PC-3 (cell line): Measurements from ENCODE around the gene ZC2HC1C. TPM values are rescaled to one million over a fixed set of nuclear protein-coding genes. Genes with fewer than 3 reads are reported as not detected.

Source experiments
- ATAC-seq: fragments of 200-7000 bp; cut with Tn5 transposase; 2 replicates; pipeline ENCODE4 v1.9.1; 2020; ENCODE audit warnings: mild to moderate bottlenecking, moderate library complexity
- BruUV-seq: library from RNA; stranded (reverse); fragments of 400-500 nt; replicated peaks from 2 replicates; lab custom pipeline; 2021; lab: Mats Ljungman, UMichigan
- CTCF ChIA-PET: fragments of 300-600 bp; sonication (Branson Sonifier 250); formaldehyde crosslinking; loops from one replicate; lab custom pipeline; 2022; ENCODE audit warnings: antibody characterized with exemption; lab: Charles Lee
- POLR2A ChIA-PET: fragments of 300-600 bp; sonication (Branson Sonifier 250); formaldehyde crosslinking; loops from one replicate; lab custom pipeline; 2022; ENCODE audit warnings: antibody characterized with exemption; ENCODE audit not compliant: unreplicated experiment; lab: Charles Lee
- DNase-seq: peaks from one replicate; pipeline ENCODE4 v3.0.0-alpha.2; 2015
- H2AFZ ChIP-seq: fragments of 300-600 bp; sonication (generic); 2 replicates; pipeline ENCODE4 v1.6.0; 2016; ENCODE audit warnings: antibody characterized with exemption, low read length
- H3F3A ChIP-seq: fragments of 300-600 bp; sonication (generic); one replicate; pipeline ENCODE4 v1.6.0; 2017; ENCODE audit warnings: antibody characterized with exemption, low read length, control low read depth, mild to moderate bottlenecking; ENCODE audit not compliant: unreplicated experiment
- H3K27ac ChIP-seq: fragments of 300-600 bp; sonication (generic); 2 replicates; pipeline ENCODE4 v1.5.1; 2016; ENCODE audit warnings: mild to moderate bottlenecking, low read length
- H3K27me3 ChIP-seq: fragments of 300-600 bp; sonication (generic); 2 replicates; pipeline ENCODE4 v1.6.1; 2016; ENCODE audit warnings: low read length, mixed read lengths
- H3K36me3 ChIP-seq: fragments of 300-600 bp; sonication (generic); 2 replicates; pipeline ENCODE4 v1.6.1; 2016; ENCODE audit warnings: low read depth, mixed run types, low read length, mixed read lengths
- H3K4me1 ChIP-seq: fragments of 300-600 bp; sonication (generic); 2 replicates; pipeline ENCODE4 v1.5.1; 2016; ENCODE audit warnings: low read length; ENCODE audit not compliant: insufficient read depth
- H3K4me2 ChIP-seq: fragments of 300-600 bp; sonication (generic); 2 replicates; pipeline ENCODE4 v1.6.0; 2016; ENCODE audit warnings: low read length
- H3K4me3 ChIP-seq: fragments of 300-600 bp; sonication (generic); 2 replicates; pipeline ENCODE4 v1.5.1; 2016; ENCODE audit warnings: mild to moderate bottlenecking, low read length, mixed read lengths
- H3K79me2 ChIP-seq: fragments of 300-600 bp; sonication (generic); 2 replicates; pipeline ENCODE4 v1.6.1; 2017; ENCODE audit warnings: low read length, mixed read lengths
- H3K9ac ChIP-seq: fragments of 300-600 bp; sonication (generic); 2 replicates; pipeline ENCODE4 v1.6.0; 2016; ENCODE audit warnings: mild to moderate bottlenecking, low read length
- H3K9me2 ChIP-seq: fragments of 300-600 bp; sonication (generic); replicated peaks from 2 replicates; pipeline ENCODE4 v1.6.1; 2016; ENCODE audit warnings: mixed run types, low read length, mixed read lengths
- H3K9me3 ChIP-seq: fragments of 300-600 bp; sonication (generic); 2 replicates; pipeline ENCODE4 v1.6.1; 2016; ENCODE audit warnings: low read length, mixed read lengths
- H4K20me1 ChIP-seq: fragments of 300-600 bp; sonication (generic); 2 replicates; pipeline ENCODE4 v1.6.1; 2016; ENCODE audit warnings: low read length, mixed read lengths
- CTCF ChIP-seq: fragments of 300-600 bp; sonication (generic); conservative IDR thresholded peaks from 2 replicates; pipeline ENCODE4 v1.5.1; 2017; ENCODE audit warnings: antibody characterized with exemption, low read depth, mild to moderate bottlenecking, low read length
- EZH2 ChIP-seq: fragments of 300-600 bp; sonication (generic); IDR thresholded peaks from one replicate; pipeline ENCODE4 v1.6.1; 2017; ENCODE audit warnings: antibody characterized with exemption, mild to moderate bottlenecking, low read length; ENCODE audit not compliant: unreplicated experiment
- EZH2phosphoT487 ChIP-seq: fragments of 300-600 bp; sonication (generic); IDR thresholded peaks from 2 replicates; pipeline ENCODE4 v1.6.1; 2018; ENCODE audit warnings: mild to moderate bottlenecking, antibody characterized with exemption, low read length, borderline replicate concordance
- intact Hi-C: fragments of 100-400 bp; cut with micrococcal nuclease; formaldehyde crosslinking; loops from 2 replicates; pipeline ENCODE4 v1.9.0; 2023
- total RNA-seq: library from RNA; depleted of rRNA; stranded (reverse); fragments of >200 nt; gene quantifications from 2 replicates; pipeline ENCODE4 v1.2.3, GENCODE V29; 2014

ZC2HC1C gene
- total RNA-seq, 1 experiment from 2014 or later, result 3.4 TPM

DNA sequence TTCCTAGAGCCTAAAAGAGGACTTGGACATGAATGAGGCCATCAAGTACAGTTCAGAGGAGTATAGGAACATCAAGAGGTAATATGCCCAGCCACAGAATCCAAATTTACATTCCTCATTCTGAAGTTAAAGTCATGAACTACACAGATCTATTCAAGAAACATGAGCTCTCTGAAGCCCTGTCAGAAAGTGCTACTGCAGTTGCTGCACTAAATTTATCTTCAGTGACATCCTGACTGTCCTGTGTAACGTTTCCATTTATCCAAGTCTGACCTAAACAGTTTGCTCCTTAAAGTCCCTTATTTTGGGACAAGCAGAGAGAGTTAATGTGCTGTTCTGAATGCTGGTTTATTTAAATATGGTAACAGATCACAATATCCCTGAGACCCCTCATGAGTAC, 29.2 kb downstream of the ZC2HC1C start:
- intact Hi-C loops, result no loop called here
- Histone ChIP-seq H3K9me2 (no peaks in the 10 kb centered on the region), H3K9me3 (no peaks in the 10 kb centered on the region), H3K4me3 (no peak overlapping the region), H3K36me3 (peaks cover 4% of the 10 kb centered on the region; the same call in 1 of the 2 replicates), H4K20me1 (no peaks in the 10 kb centered on the region), H2AFZ (no peak overlapping the region), H3K4me1 (no peaks in the 10 kb centered on the region), H3K27me3 (no peaks in the 10 kb centered on the region), H3K4me2 (no peak overlapping the region), H3K9ac (no peak overlapping the region), H3K79me2 (no peaks in the 10 kb centered on the region), H3K27ac (no peak overlapping the region), H3F3A (no peaks in the 10 kb centered on the region)
- no peak for DNase-seq
- BruUV-seq, result no TSS peak
- CTCF ChIA-PET, result interaction anchor here (0.5 to 0.6 kb wide), 2 partner anchors 9 to 219 kb away, joined by 3 to 4 read pairs; no protein-coding TSS in a partner anchor
- POLR2A ChIA-PET, result no interaction called here
- no peak for ATAC-seq
- TF ChIP-seq CTCF (no peak), EZH2phosphoT487 (no peak), EZH2 (no peak)

DNA sequence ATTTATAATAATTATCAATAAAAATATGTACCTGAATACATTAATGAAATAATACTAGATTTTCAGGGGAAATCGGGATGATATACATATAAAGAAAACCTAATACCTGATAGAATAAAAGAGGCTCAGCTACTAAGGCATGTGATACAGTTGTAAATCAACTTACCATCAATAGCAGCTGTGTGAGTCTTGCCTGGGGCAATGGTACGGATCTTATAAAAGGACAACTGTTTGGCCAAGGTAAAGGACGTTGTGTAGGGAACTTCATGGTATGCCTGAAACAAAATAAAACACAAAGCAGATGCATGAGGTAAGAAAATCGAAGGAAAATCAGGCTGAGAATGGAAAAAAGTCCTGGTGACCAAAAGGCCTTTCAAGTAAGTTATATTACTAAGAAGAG, 32.0 kb downstream of the ZC2HC1C start:
- POLR2A ChIA-PET, result no interaction called here
- intact Hi-C loops, result no loop called here
- BruUV-seq, result no TSS peak

More for the DNA sequence above, 32.0 kb downstream of the ZC2HC1C start:
- Histone ChIP-seq H3K36me3 (no peaks in the 10 kb centered on the region), H3F3A (no peaks in the 10 kb centered on the region), H4K20me1 (no peaks in the 10 kb centered on the region), H3K9me3 (no peaks in the 10 kb centered on the region), H3K9me2 (no peaks in the 10 kb centered on the region), H2AFZ (no peak overlapping the region), H3K9ac (no peak overlapping the region), H3K4me3 (no peak overlapping the region), H3K4me2 (no peak overlapping the region), H3K4me1 (no peaks in the 10 kb centered on the region), H3K27me3 (no peaks in the 10 kb centered on the region), H3K27ac (no peak overlapping the region), H3K79me2 (no peaks in the 10 kb centered on the region)
- CTCF ChIA-PET, result no interaction called here
- TF ChIP-seq EZH2, result no peak
- TF ChIP-seq EZH2phosphoT487, result no peak
- TF ChIP-seq CTCF, result no peak
- DNase-seq (no peak), ATAC-seq (no peak)
